HG03575 (cell line): Measurements from ENCODE around the gene SLAMF6.
"Not testable (repeated sequence)": the region's sequence is repeated elsewhere in the genome, so short reads cannot be mapped to it uniquely, and the experiment has no call there.

Experiments
- ATAC-seq: cut with Tn5 transposase; IDR thresholded peaks from one replicate; pipeline ENCODE4 v1.9.1; 2021; ENCODE audit not compliant: unreplicated experiment, insufficient number of reproducible peaks, low FRiP score; ENCODE audit errors: extremely low read depth

SLAMF6 gene

GRCh38 chr1:160520582-160520981, 2.5 kb downstream of the SLAMF6 start:
- ATAC-seq, result no peak

- no peak for ATAC-seq
These were observed 3.2 kb downstream of the SLAMF6 start for GRCh38 chr1:160519642-160520435.

GRCh38 chr1:160517519-160517918, 5.5 kb downstream of the SLAMF6 start:
- not testable (repeated sequence) for ATAC-seq

GRCh38 chr1:160515908-160516307, 7.1 kb downstream of the SLAMF6 start:
- ATAC-seq, result not testable (repeated sequence)

GRCh38 chr1:160504651-160505050, 18.4 kb downstream of the SLAMF6 start:
- no peak for ATAC-seq

GRCh38 chr1:160503087-160503486, 20.0 kb downstream of the SLAMF6 start:
- ATAC-seq, result no peak

- no peak for ATAC-seq
These were observed 22.6 kb downstream of the SLAMF6 start for GRCh38 chr1:160500321-160500990.

GRCh38 chr1:160499631-160500030, 23.4 kb downstream of the SLAMF6 start:
- ATAC-seq, result no peak

GRCh38 chr1:160498301-160499065, 24.6 kb downstream of the SLAMF6 start:
- ATAC-seq, result not testable (repeated sequence)

- ATAC-seq, result no peak
These were observed 26.7 kb downstream of the SLAMF6 start for GRCh38 chr1:160496334-160496733.

GRCh38 chr1:160494620-160495019, 28.4 kb downstream of the SLAMF6 start:
- no peak for ATAC-seq

- no peak for ATAC-seq
These were observed 30.4 kb downstream of the SLAMF6 start for GRCh38 chr1:160492617-160493016.

- ATAC-seq, result no peak
These were observed 31.1 kb downstream of the SLAMF6 start for GRCh38 chr1:160491981-160492380.

GRCh38 chr1:160491017-160491416, 32.0 kb downstream of the SLAMF6 start:
- ATAC-seq, result no peak

- ATAC-seq, result no peak
These were observed 33.4 kb downstream of the SLAMF6 start for GRCh38 chr1:160489513-160490261.

GRCh38 chr1:160488347-160489058, 34.6 kb downstream of the SLAMF6 start:
- ATAC-seq, result no peak

- ATAC-seq, result no peak
These were observed 36.6 kb downstream of the SLAMF6 start for GRCh38 chr1:160486453-160486852.

- ATAC-seq, result no peak
These were observed 39.4 kb downstream of the SLAMF6 start for GRCh38 chr1:160483505-160484185.
